Neural cell (in vitro differentiated cells): ENCODE data around the gene PTPRC. TPM values are rescaled to one million over a fixed set of nuclear protein-coding genes. Genes with fewer than 3 reads are reported as not detected.

Experiments used
- H2AFZ ChIP-seq: fragments of 200-600, 300-800 bp; sonication (generic), shearing (Covaris generic); 2 replicates; pipeline ENCODE4 v1.6.0; 2014; ENCODE audit warnings: low read depth, mild to moderate bottlenecking, antibody characterized with exemption, low read length, moderate library complexity
- H3F3A ChIP-seq: fragments of 200-600 bp; shearing (Covaris generic); 2 replicates; pipeline ENCODE4 v1.6.1; 2016; ENCODE audit warnings: mild to moderate bottlenecking, moderate library complexity, mixed read lengths, antibody characterized with exemption, low read length; ENCODE audit not compliant: insufficient read depth, poor library complexity, severe bottlenecking
- H3K27ac ChIP-seq: fragments of 200-600, 300-800 bp; sonication (generic), shearing (Covaris generic); 2 replicates; pipeline ENCODE4 v1.5.1; 2014; ENCODE audit warnings: mild to moderate bottlenecking, low read length, moderate library complexity
- H3K27me3 ChIP-seq: fragments of 300-800, 200-600 bp; sonication (generic), shearing (Covaris generic); 2 replicates; pipeline ENCODE4 v1.6.0; 2014; ENCODE audit warnings: mild to moderate bottlenecking, low read depth, low read length, moderate library complexity; ENCODE audit not compliant: insufficient read depth
- H3K36me3 ChIP-seq: fragments of 300-800, 200-600 bp; sonication (generic), shearing (Covaris generic); 2 replicates; pipeline ENCODE4 v1.5.1; 2014; ENCODE audit warnings: mild to moderate bottlenecking, antibody characterized with exemption, low read length, moderate library complexity; ENCODE audit not compliant: insufficient read depth
- H3K4me2 ChIP-seq: fragments of 300-800, 200-600 bp; sonication (generic), shearing (Covaris generic); 2 replicates; pipeline ENCODE4 v1.6.0; 2014; ENCODE audit warnings: mild to moderate bottlenecking, low read length
- H3K4me3 ChIP-seq: fragments of 300-800, 200-600 bp; sonication (generic), shearing (Covaris generic); 2 replicates; pipeline ENCODE4 v1.5.1; 2014; ENCODE audit warnings: mild to moderate bottlenecking, low read length, moderate library complexity
- H3K79me2 ChIP-seq: fragments of 200-600 bp; shearing (Covaris generic); replicated peaks from 2 replicates; pipeline ENCODE4 v1.6.0; 2014; ENCODE audit warnings: mild to moderate bottlenecking, low read length, moderate library complexity; ENCODE audit not compliant: insufficient read depth
- H3K9ac ChIP-seq: fragments of 300-800, 200-600 bp; sonication (generic), shearing (Covaris generic); 2 replicates; pipeline ENCODE4 v1.6.1; 2016; ENCODE audit warnings: mild to moderate bottlenecking, low read length, mixed read lengths
- H3K9me2 ChIP-seq: fragments of 200-600 bp; shearing (Covaris generic); 2 replicates; pipeline ENCODE4 v1.6.1; 2016; ENCODE audit warnings: mild to moderate bottlenecking, low read length, mixed read lengths; ENCODE audit not compliant: insufficient read depth
- H3K9me3 ChIP-seq: fragments of 200-600, 300-800 bp; sonication (generic), shearing (Covaris generic); 2 replicates; pipeline ENCODE4 v1.6.1; 2016; ENCODE audit warnings: mild to moderate bottlenecking, mixed run types, low read length, moderate library complexity, mixed read lengths
- H4K20me1 ChIP-seq: fragments of 200-600 bp; shearing (Covaris generic); 2 replicates; pipeline ENCODE4 v1.6.1; 2016; ENCODE audit warnings: mild to moderate bottlenecking, mixed run types; ENCODE audit not compliant: insufficient read depth
- EP300 ChIP-seq: fragments of 450-650 bp; conservative IDR thresholded peaks from 2 replicates; pipeline ENCODE4 v1.6.1; 2014; ENCODE audit warnings: antibody characterized with exemption, mild to moderate bottlenecking, moderate library complexity; ENCODE audit not compliant: poor library complexity, severe bottlenecking
- EZH2 ChIP-seq: fragments of 200-600, 300-800 bp; shearing (Covaris generic), sonication (generic); IDR thresholded peaks from 2 replicates; pipeline ENCODE4 v1.6.1; 2014; ENCODE audit warnings: antibody characterized with exemption, low read length, borderline replicate concordance, mild to moderate bottlenecking; ENCODE audit not compliant: insufficient read depth, poor library complexity, severe bottlenecking
- SMC3 ChIP-seq: fragments of 450-650 bp; conservative IDR thresholded peaks from 2 replicates; pipeline ENCODE4 v1.6.1; 2014; ENCODE audit warnings: antibody characterized with exemption, mild to moderate bottlenecking, moderate library complexity; ENCODE audit not compliant: poor library complexity
- TAF1 ChIP-seq: IDR thresholded peaks from 2 replicates; pipeline ENCODE4 v1.6.1; 2012; ENCODE audit warnings: low read depth
- polyA plus RNA-seq: library from polyadenylated mRNA; depleted of rRNA; stranded (reverse); fragments of >200 nt; gene quantifications from 2 replicates; pipeline ENCODE4 v1.2.3, GENCODE V29; 2014
- TF ChIP-seq, protein P1 (sequence below): fragments of 450-650 bp; IDR thresholded peaks from 2 replicates; pipeline ENCODE4 v1.5.1; 2014; ENCODE audit warnings: antibody characterized with exemption, mild to moderate bottlenecking, moderate library complexity; ENCODE audit not compliant: poor library complexity, severe bottlenecking

Gene PTPRC
- polyA plus RNA-seq, 1 donor from 2014 or later, result 0.12 TPM

DNA sequence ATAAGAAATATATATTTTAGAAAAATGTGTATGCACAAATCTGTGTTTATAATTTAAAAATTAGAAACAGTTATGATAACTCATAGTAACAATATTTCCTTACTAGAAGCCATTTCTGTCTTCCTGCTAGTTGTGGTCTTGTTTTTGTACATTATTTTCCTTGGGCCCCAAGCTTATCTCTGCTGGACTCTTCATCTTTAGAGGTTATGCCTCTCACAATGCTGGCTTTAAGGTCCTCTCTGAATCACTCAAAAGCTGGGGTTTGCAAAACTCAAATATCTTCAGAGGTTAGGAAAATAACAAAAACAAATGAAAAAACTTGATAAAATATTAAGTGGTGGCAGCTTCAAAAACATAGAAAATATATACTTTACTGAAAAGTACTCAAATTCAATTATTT is 133.8 kb downstream of the PTPRC start (continued):
- TF ChIP-seq, protein P1, sequence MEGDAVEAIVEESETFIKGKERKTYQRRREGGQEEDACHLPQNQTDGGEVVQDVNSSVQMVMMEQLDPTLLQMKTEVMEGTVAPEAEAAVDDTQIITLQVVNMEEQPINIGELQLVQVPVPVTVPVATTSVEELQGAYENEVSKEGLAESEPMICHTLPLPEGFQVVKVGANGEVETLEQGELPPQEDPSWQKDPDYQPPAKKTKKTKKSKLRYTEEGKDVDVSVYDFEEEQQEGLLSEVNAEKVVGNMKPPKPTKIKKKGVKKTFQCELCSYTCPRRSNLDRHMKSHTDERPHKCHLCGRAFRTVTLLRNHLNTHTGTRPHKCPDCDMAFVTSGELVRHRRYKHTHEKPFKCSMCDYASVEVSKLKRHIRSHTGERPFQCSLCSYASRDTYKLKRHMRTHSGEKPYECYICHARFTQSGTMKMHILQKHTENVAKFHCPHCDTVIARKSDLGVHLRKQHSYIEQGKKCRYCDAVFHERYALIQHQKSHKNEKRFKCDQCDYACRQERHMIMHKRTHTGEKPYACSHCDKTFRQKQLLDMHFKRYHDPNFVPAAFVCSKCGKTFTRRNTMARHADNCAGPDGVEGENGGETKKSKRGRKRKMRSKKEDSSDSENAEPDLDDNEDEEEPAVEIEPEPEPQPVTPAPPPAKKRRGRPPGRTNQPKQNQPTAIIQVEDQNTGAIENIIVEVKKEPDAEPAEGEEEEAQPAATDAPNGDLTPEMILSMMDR, result no peak
- TF ChIP-seq EZH2 (no peak), SMC3 (no peak)

DNA sequence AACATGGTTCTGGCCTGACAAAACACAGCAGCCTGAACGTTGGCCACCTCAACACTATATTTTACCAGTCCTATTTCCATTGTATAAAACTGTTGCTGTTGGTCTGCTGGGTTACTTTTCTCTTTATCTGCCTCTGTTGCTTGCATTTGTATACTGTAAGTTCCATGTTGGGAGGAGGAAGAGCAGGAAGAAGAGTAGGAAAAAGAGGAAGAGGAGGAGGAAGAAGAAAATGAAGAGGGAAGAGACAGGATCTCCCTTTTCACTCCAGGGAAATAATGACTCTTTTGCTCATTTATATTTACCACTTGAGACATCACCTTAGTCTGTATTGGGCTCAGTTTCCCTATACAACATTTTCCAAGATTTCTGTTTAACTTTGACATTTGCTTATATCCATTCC is 134.2 kb downstream of the PTPRC start:
- no peak overlapping the region for H3K9ac ChIP-seq
- H3K4me2 ChIP-seq, result no peak overlapping the region
- H3K4me3 ChIP-seq, result no peak overlapping the region
- H4K20me1 ChIP-seq, result no peaks in the 10 kb centered on the region
- no peaks in the 10 kb centered on the region for H3K36me3 ChIP-seq
- H3K27me3 ChIP-seq, result no peaks in the 10 kb centered on the region
- no peak overlapping the region for H3K27ac ChIP-seq
- no peak overlapping the region for H2AFZ ChIP-seq
- H3K9me3 ChIP-seq, result no peaks in the 10 kb centered on the region
- TF ChIP-seq SMC3, result no peak
- TF ChIP-seq, protein P1, result no peak
- no peak for TF ChIP-seq EP300
- TF ChIP-seq TAF1, result no peak
- no peaks in the 10 kb centered on the region for H3K9me2 ChIP-seq
- no peaks in the 10 kb centered on the region for H3K79me2 ChIP-seq
- H3F3A ChIP-seq, result no peaks in the 10 kb centered on the region

DNA sequence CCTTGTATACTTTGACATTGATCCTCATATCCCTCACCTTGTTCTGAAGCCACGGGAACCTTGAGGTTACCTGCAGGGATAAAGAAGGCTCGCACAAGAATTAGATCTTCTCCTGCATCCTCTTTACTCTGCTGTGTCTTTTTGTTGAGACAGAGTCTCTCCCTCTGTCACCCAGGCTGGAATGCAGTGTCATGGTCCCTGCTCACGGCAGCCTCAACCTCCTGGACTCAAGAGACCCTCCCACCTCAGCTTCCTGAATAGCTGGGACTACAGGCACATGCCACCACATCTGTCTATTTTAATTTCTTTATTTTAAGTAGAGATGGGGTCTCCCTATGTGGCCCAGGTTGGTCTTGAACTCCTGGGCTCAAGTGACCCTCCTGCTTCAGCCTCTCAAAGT is 134.7 kb downstream of the PTPRC start:
- H3K9ac ChIP-seq, result no peak overlapping the region

More for the DNA sequence above, 134.7 kb downstream of the PTPRC start:
- no peaks in the 10 kb centered on the region for H3K9me3 ChIP-seq
- no peaks in the 10 kb centered on the region for H3K36me3 ChIP-seq
- H3K4me3 ChIP-seq, result no peak overlapping the region
- no peaks in the 10 kb centered on the region for H3K79me2 ChIP-seq
- no peak overlapping the region for H2AFZ ChIP-seq
- H3K27ac ChIP-seq, result no peak overlapping the region
- H4K20me1 ChIP-seq, result no peaks in the 10 kb centered on the region
- H3K27me3 ChIP-seq, result no peaks in the 10 kb centered on the region
- H3K4me2 ChIP-seq, result no peak overlapping the region
- TF ChIP-seq, protein P1, result no peak
- no peaks in the 10 kb centered on the region for H3K9me2 ChIP-seq
- H3F3A ChIP-seq, result no peaks in the 10 kb centered on the region
